ENCODE data around the gene KCNQ1.

GRCh38 chr11:2677127-2677526 is 232.3 kb downstream of the KCNQ1 start:
- TF ChIP-seq, protein P1, sequence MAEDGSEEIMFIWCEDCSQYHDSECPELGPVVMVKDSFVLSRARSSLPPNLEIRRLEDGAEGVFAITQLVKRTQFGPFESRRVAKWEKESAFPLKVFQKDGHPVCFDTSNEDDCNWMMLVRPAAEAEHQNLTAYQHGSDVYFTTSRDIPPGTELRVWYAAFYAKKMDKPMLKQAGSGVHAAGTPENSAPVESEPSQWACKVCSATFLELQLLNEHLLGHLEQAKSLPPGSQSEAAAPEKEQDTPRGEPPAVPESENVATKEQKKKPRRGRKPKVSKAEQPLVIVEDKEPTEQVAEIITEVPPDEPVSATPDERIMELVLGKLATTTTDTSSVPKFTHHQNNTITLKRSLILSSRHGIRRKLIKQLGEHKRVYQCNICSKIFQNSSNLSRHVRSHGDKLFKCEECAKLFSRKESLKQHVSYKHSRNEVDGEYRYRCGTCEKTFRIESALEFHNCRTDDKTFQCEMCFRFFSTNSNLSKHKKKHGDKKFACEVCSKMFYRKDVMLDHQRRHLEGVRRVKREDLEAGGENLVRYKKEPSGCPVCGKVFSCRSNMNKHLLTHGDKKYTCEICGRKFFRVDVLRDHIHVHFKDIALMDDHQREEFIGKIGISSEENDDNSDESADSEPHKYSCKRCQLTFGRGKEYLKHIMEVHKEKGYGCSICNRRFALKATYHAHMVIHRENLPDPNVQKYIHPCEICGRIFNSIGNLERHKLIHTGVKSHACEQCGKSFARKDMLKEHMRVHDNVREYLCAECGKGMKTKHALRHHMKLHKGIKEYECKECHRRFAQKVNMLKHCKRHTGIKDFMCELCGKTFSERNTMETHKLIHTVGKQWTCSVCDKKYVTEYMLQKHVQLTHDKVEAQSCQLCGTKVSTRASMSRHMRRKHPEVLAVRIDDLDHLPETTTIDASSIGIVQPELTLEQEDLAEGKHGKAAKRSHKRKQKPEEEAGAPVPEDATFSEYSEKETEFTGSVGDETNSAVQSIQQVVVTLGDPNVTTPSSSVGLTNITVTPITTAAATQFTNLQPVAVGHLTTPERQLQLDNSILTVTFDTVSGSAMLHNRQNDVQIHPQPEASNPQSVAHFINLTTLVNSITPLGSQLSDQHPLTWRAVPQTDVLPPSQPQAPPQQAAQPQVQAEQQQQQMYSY (CRISPR knock-in tag; IDR thresholded peaks at IDR 0.05) = no peak
- TF ChIP-seq GRHL2 (CRISPR knock-in tag; IDR thresholded peaks at IDR 0.05; ENCODE audit: insufficient replicate concordance, severe bottlenecking) = no peak
- no peak for TF ChIP-seq ATF1 (CRISPR knock-in tag; IDR thresholded peaks at IDR 0.05)
- no peak for TF ChIP-seq ZNF512 (CRISPR knock-in tag; IDR thresholded peaks at IDR 0.05; ENCODE audit: borderline replicate concordance)
- TF ChIP-seq, protein P2, sequence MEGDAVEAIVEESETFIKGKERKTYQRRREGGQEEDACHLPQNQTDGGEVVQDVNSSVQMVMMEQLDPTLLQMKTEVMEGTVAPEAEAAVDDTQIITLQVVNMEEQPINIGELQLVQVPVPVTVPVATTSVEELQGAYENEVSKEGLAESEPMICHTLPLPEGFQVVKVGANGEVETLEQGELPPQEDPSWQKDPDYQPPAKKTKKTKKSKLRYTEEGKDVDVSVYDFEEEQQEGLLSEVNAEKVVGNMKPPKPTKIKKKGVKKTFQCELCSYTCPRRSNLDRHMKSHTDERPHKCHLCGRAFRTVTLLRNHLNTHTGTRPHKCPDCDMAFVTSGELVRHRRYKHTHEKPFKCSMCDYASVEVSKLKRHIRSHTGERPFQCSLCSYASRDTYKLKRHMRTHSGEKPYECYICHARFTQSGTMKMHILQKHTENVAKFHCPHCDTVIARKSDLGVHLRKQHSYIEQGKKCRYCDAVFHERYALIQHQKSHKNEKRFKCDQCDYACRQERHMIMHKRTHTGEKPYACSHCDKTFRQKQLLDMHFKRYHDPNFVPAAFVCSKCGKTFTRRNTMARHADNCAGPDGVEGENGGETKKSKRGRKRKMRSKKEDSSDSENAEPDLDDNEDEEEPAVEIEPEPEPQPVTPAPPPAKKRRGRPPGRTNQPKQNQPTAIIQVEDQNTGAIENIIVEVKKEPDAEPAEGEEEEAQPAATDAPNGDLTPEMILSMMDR (IDR thresholded peaks at IDR 0.05) = no peak
- TF ChIP-seq, protein P3, sequence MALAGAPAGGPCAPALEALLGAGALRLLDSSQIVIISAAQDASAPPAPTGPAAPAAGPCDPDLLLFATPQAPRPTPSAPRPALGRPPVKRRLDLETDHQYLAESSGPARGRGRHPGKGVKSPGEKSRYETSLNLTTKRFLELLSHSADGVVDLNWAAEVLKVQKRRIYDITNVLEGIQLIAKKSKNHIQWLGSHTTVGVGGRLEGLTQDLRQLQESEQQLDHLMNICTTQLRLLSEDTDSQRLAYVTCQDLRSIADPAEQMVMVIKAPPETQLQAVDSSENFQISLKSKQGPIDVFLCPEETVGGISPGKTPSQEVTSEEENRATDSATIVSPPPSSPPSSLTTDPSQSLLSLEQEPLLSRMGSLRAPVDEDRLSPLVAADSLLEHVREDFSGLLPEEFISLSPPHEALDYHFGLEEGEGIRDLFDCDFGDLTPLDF (CRISPR knock-in tag; IDR thresholded peaks at IDR 0.05) = no peak

Measured in WTC11 (cell line).